HepG2 (cell line): ENCODE results near the gene CLRN3. TPM values are rescaled to one million over a fixed set of nuclear protein-coding genes. Genes with fewer than 3 reads are reported as not detected.

Experiments
- ATF7 ChIP-seq, 2 experiments: fragments of 450-650 bp in 1 of 2; sonication (generic) in 1 of 2; formaldehyde crosslinking in 1 of 2; IDR thresholded peaks; 2 replicates each; pipeline versions ENCODE4 v1.4.0 to v1.6.1; 2016 to 2020; ENCODE audit warnings: antibody characterized with exemption in 1 of 2, mild to moderate bottlenecking in 1 of 2, missing genetic modification reagents in 1 of 2
- MED13 ChIP-seq: sonication (generic); formaldehyde crosslinking; IDR thresholded peaks from 2 replicates; pipeline ENCODE4 v1.5.0; 2020; ENCODE audit warnings: missing genetic modification reagents
- MYC ChIP-seq: sonication (generic); formaldehyde crosslinking; IDR thresholded peaks from 2 replicates; pipeline ENCODE4 v1.9.0; 2021; ENCODE audit warnings: missing genetic modification reagents, borderline replicate concordance
- POLR2AphosphoS5 ChIP-seq: IDR thresholded peaks from 2 replicates; pipeline ENCODE4 v1.6.1; 2012; ENCODE audit warnings: low read depth, low read length
- polyA plus RNA-seq, 8 experiments: library from polyadenylated mRNA; depleted of rRNA in 3 of 8; stranded (reverse) in 7 of 8; unstranded in 1 of 8; fragments of >200 nt; fragmentation: Illumina TruSeq in 4 of 8; extraction: Trizol in 4 of 8; gene quantifications; 2 replicates each; pipeline versions ENCODE4 v1.2.1 to v1.2.3, GENCODE V29; 2011 to 2016; ENCODE audit warnings: low read depth in 4 of 8, missing spikeins in 1 of 8, mixed read lengths in 1 of 8; ENCODE audit not compliant: insufficient read depth in 1 of 8
- total RNA-seq, 5 experiments: library from RNA; depleted of rRNA; stranded (reverse); fragments of >200 nt; fragmentation: Illumina TruSeq; extraction: Trizol; gene quantifications; 2 replicates each; pipeline ENCODE4 v1.2.3, GENCODE V29; 2016; ENCODE audit warnings: low read depth in 1 of 5
- TF ChIP-seq, protein P1 (sequence below): sonication (generic); formaldehyde crosslinking; conservative IDR thresholded peaks from 2 replicates; pipeline ENCODE4 v1.8.1; 2023; ENCODE audit warnings: missing genetic modification reagents
- TF ChIP-seq, protein P2 (sequence below): sonication (generic); formaldehyde crosslinking; IDR thresholded peaks from 2 replicates; pipeline ENCODE4 v1.9.0; 2022; ENCODE audit warnings: missing genetic modification reagents, mild to moderate bottlenecking, borderline replicate concordance
- TF ChIP-seq, protein P3 (sequence below): sonication (generic); formaldehyde crosslinking; IDR thresholded peaks from 2 replicates; pipeline ENCODE4 v1.9.0; 2022; ENCODE audit warnings: low read depth, missing genetic modification reagents
- TF ChIP-seq, protein P4 (sequence below): sonication (generic); formaldehyde crosslinking; IDR thresholded peaks from 2 replicates; pipeline ENCODE4 v1.4.0; 2020; ENCODE audit warnings: missing genetic modification reagents, borderline replicate concordance

Gene CLRN3
- total and polyA plus RNA-seq, 2 of the 13 experiments (the other 11 are each of a cell fraction or from before 2014, with no cell fraction given) = not detected

DNA sequence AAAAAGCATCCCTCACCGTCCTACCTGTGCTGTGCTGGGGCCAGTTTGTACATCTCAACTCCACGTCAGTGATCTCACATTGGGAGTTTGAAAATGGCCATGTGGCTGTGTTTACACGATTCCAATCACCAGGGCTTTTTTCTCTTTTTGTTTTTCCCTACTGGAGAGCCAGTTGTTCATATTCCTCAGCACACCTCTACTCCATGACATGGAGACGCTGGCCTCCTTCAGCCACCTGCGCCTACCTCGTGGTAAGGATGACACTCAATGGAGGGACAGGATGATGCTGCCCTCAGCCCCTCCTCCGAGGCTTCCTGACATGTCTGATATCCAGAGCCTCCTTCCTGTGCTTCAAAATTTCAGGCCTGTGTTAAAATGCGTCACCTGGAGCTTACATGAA is 10.3 kb downstream of the CLRN3 start (continued):
- TF ChIP-seq POLR2AphosphoS5 (no peak), ATF7 (IDR thresholded peaks at IDR 0.05) (no peak), ATF7 (CRISPR knock-in tag; IDR thresholded peaks at IDR 0.05) (no peak), MYC (CRISPR knock-in tag) (no peak), MED13 (CRISPR knock-in tag) (no peak)
- TF ChIP-seq, protein P1, sequence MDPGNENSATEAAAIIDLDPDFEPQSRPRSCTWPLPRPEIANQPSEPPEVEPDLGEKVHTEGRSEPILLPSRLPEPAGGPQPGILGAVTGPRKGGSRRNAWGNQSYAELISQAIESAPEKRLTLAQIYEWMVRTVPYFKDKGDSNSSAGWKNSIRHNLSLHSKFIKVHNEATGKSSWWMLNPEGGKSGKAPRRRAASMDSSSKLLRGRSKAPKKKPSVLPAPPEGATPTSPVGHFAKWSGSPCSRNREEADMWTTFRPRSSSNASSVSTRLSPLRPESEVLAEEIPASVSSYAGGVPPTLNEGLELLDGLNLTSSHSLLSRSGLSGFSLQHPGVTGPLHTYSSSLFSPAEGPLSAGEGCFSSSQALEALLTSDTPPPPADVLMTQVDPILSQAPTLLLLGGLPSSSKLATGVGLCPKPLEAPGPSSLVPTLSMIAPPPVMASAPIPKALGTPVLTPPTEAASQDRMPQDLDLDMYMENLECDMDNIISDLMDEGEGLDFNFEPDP (CRISPR knock-in tag) = no peak
- TF ChIP-seq, protein P2, sequence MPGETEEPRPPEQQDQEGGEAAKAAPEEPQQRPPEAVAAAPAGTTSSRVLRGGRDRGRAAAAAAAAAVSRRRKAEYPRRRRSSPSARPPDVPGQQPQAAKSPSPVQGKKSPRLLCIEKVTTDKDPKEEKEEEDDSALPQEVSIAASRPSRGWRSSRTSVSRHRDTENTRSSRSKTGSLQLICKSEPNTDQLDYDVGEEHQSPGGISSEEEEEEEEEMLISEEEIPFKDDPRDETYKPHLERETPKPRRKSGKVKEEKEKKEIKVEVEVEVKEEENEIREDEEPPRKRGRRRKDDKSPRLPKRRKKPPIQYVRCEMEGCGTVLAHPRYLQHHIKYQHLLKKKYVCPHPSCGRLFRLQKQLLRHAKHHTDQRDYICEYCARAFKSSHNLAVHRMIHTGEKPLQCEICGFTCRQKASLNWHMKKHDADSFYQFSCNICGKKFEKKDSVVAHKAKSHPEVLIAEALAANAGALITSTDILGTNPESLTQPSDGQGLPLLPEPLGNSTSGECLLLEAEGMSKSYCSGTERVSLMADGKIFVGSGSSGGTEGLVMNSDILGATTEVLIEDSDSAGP = no peak
- TF ChIP-seq, protein P3, sequence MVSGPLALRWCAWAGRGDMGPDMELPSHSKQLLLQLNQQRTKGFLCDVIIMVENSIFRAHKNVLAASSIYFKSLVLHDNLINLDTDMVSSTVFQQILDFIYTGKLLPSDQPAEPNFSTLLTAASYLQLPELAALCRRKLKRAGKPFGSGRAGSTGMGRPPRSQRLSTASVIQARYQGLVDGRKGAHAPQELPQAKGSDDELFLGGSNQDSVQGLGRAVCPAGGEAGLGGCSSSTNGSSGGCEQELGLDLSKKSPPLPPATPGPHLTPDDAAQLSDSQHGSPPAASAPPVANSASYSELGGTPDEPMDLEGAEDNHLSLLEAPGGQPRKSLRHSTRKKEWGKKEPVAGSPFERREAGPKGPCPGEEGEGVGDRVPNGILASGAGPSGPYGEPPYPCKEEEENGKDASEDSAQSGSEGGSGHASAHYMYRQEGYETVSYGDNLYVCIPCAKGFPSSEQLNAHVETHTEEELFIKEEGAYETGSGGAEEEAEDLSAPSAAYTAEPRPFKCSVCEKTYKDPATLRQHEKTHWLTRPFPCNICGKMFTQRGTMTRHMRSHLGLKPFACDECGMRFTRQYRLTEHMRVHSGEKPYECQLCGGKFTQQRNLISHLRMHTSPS (CRISPR knock-in tag) = no peak
- TF ChIP-seq, protein P4, sequence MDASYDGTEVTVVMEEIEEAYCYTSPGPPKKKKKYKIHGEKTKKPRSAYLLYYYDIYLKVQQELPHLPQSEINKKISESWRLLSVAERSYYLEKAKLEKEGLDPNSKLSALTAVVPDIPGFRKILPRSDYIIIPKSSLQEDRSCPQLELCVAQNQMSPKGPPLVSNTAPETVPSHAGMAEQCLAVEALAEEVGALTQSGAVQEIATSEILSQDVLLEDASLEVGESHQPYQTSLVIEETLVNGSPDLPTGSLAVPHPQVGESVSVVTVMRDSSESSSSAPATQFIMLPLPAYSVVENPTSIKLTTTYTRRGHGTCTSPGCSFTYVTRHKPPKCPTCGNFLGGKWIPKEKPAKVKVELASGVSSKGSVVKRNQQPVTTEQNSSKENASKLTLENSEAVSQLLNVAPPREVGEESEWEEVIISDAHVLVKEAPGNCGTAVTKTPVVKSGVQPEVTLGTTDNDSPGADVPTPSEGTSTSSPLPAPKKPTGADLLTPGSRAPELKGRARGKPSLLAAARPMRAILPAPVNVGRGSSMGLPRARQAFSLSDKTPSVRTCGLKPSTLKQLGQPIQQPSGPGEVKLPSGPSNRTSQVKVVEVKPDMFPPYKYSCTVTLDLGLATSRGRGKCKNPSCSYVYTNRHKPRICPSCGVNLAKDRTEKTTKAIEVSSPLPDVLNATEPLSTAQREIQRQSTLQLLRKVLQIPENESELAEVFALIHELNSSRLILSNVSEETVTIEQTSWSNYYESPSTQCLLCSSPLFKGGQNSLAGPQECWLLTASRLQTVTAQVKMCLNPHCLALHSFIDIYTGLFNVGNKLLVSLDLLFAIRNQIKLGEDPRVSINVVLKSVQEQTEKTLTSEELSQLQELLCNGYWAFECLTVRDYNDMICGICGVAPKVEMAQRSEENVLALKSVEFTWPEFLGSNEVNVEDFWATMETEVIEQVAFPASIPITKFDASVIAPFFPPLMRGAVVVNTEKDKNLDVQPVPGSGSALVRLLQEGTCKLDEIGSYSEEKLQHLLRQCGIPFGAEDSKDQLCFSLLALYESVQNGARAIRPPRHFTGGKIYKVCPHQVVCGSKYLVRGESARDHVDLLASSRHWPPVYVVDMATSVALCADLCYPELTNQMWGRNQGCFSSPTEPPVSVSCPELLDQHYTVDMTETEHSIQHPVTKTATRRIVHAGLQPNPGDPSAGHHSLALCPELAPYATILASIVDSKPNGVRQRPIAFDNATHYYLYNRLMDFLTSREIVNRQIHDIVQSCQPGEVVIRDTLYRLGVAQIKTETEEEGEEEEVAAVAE (CRISPR knock-in tag) = no peak
